HG02973 (cell line): ENCODE measurements around the gene ITPA.

ENCODE experiments used
- ATAC-seq: cut with Tn5 transposase; IDR thresholded peaks from one replicate; pipeline ENCODE4 v1.9.1; 2021; ENCODE audit warnings: moderate library complexity; ENCODE audit not compliant: unreplicated experiment

The ITPA gene

DNA sequence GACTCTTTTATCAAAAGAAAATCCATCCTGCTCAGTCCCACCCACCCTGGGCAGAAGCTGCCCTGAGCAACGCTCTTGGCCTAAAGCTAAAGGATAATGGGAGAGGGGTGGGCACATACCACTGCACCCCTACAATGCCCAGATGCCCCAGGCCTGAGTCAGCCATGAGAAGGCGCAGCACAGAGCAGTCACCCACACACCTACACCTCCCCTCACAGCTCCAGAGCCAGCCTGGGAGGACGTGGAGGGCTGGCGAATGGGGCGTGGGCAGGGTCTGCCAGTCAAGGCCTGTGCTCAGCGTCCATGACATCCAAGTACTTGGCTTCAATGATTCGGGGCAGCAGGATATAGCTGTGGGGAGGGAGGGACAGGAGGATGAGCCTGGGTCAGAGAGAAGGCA, 18.2 kb downstream of the ITPA start:
- no peak for ATAC-seq

DNA sequence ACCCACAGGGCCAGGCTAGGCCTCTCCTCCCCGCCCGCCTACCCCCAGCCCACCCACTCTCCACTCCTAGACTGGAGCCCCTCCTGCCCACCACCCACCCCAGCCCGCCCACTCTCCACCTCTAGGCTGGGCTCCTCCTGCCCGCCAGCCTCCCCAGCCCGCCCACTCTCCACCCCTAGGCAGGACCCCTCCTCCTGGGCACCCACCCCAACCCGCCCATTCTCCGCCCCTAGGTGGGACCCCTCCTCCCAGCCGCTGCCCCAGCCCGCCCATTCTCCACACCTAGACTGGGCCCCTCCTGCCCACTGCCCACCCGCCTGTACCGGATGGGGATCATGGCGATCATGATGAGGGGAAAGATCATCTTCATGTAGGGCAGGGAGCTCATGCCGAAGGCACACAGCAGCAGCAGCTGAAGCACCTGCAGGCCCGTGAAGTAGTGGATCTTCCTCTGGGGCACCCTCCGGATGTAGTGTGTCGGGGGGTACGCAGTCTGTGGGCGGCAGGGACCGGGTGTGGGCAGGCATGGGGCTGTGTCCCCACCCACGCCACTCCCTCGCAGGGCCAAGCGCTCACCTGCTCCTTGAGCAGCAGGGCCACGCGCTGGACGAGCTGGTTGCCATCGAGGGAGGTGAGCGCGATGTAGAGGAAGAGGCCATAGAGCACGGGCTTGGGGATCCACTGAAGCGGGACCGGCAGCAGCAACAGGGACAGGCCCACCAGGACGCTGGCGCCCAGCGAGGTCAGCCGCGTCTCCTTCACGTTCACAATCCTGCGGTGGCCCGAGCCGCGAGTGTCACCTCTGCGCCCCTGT, 18.8 kb downstream of the ITPA start:
- ATAC-seq: no peak

DNA sequence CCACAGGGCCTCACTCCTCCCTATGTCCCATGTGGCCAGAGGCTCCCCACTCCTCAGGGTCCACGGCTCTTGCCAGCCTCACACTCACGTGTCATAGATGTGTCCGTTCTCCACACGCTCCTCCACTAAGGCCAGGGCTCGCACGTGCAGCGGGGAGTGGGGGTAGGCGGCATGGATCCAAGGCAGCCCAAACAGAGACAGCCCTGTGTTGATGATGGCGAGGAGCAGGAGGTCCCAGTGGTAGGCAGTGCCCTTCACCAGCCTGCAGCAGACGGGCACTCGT, 19.4 kb downstream of the ITPA start:
- no peak for ATAC-seq

DNA sequence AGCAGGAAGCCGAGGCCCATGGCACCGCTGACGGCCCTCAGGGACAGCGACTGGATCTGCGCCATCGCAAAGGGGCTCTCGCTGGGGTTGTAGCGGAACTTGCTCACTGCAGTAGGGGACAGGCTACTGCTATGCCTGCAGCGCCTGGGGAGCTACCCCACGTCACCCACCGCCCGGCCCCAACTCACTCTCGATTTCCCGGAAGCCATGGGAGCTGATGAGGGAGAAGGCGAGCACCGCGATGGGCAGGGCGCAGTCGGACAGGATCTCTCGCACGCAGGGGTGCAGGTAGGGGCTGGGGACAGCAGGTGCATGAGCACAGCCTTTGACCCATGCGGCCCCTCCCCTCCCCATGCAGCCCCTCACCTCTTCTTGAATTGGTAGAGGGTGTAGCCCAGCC, 19.9 kb downstream of the ITPA start:
- ATAC-seq: no peak

DNA sequence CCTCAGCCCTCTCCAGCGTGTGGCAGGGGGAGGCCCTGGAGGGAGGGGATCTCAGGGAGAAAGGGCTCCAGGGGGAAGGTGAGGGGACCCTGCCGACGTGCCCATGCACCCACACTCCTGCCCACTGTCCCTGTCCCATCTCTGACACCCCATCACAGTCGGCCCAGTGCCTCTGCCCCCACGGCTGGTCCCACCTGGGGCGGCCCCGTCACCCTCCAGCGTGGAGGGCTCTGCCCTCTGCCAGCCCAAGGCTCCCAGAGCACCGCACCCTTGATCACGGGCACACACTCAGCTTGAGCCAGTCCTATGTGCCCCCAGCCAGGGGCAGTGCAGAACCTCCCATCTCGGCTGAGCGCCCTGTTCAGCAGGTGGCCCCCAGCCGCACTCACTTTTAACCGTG, 20.5 kb downstream of the ITPA start:
- ATAC-seq: no peak

DNA sequence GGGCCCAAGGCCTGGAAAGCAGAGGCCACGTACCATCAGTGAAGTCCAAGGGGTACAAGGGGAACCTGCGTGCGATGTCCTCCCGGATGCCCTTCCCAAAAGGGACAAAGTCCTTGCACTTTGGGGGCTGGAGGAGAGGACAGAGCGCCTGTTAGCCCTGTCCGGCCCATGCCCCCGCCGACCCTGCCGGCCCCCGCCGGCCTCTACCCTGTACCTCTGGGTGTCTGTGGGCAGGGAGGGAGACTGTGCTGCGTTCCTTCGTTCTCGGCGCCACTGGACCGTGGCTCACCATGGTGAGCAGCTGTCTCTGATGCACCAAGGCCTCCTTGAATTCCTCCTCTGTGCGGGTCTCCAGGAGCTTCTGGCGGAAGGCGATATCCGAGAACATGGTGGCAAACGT, 21.8 kb downstream of the ITPA start:
- ATAC-seq: no peak

DNA sequence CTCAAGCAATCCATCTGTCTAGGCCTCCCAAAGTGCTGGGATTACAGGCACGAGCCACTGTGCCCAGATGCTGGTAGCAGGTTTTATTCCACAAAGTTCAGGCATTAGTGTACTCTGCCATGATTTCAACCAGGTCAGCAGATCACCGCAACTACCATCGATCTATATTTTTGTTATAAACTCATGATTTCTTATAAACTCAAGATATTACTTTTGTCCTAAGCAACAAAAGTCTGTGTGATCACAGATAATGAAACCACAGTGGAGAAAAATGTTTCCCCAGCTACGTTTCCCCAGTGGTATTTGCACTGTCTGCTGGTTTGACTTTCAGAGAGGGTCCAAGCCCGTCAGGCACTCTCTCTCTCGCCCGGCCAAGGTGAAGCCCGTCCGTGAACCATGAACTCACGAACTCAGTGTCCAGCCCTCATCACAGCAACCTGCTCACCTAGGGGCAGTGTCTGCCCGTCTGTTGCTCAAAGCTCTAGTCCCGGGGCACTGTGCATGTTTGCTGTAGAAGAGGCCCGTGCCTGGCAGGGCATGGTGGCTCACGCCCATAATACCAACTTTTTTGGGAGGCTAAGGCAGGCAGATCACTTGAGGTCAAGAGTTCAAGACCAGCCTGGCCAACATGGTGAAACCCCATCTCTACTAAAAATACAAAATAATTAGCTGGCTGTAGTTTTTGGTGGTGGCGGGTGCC, 22.7 kb downstream of the ITPA start:
- ATAC-seq: no peak

DNA sequence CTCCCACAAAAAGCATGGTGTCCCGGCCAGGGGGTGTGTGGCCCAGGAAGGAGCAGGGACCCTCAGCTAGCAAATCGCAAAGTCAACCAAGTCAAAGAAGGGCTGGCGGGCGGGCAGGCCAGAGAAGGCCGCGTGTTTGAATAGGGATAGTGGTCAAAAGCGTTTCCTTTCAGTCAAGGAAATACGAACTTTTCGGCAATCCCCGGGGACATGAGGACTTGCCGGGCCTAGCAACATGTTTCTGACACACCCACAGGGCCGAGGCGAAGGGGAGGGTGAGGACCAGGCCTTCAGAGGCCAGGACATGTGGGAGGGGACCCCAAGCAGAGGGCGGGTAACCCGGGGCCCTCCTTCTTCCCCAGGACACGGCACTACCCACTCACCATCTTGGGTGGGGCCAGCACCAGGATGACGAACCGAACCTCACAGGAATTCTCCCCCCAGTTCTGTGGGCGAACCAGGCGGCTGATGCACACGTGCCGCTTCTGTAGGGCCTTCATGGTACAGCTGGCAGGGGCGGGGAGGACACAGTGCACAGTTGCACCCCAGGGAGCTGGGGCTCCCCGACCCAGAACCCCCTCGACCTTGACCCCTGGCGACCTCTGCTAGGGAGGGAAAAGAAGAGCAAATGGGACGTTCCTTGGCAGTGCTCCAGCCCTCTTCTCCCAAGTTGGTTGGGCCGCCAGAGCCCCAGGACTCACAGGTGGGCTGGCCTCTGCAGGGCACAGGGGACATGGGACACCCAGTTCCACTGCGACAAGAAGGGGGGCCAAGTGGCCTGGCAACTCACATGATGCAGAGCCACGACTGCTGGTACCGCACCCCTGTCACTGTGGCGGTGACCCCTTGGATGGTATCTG, 24.1 kb downstream of the ITPA start:
- no peak for ATAC-seq

DNA sequence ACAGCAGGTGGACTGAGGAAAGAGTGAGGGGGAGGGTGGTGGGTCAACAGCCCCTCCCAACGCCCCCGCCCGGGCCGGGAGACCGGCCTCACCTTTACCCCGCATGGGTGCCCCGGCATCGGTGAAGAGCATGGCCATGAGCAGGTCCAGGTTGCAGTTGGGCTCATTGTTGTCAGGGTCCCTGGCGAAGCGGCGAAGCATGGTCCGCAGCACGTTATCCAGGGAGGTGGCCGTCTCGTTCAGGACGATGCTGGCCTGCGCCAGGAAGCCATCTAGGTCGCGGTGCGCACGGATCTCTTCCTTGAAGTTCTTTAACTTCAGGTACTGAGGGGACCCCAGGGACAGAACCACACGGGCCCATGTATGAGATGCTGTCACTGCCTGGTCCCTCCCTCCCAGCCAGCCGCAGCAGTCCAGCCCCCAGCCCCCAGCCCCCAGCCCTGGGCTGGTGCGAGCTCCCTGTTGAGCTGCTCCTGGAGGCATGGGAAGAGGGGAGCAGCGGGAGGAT, 24.7 kb downstream of the ITPA start:
- no peak for ATAC-seq

DNA sequence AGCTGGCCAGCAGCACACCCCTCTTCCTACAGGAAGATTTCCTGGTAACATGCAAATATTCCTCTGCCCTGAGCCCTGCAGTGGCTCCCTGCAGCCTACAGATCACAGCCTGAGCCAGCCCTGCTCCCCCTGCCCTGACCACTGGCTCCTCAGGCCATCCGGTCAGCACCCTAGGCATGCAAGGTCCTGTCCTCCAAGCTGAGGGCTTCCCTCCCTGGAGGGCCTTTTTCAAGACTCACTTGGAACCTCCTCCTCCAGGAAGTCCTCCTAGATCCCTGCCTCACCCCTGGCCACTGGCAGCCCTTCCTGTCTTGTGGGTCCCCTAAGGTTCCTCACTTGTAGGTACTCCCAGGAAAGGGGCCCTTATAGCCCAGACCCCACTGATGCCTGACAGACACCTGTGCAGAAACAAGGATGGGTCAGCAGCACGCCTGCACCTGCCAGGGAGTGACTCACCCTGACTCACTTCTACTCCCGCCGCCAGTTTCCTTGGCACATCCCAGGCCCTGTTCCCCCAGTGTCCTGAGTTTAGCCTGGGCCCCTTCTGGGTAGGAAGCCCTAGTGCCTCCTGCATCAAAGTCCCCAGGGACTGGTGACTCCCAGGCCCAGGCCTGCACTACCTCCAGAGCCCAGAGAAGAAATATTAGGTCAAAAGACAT, 26.5 kb downstream of the ITPA start:
- ATAC-seq: no peak

DNA sequence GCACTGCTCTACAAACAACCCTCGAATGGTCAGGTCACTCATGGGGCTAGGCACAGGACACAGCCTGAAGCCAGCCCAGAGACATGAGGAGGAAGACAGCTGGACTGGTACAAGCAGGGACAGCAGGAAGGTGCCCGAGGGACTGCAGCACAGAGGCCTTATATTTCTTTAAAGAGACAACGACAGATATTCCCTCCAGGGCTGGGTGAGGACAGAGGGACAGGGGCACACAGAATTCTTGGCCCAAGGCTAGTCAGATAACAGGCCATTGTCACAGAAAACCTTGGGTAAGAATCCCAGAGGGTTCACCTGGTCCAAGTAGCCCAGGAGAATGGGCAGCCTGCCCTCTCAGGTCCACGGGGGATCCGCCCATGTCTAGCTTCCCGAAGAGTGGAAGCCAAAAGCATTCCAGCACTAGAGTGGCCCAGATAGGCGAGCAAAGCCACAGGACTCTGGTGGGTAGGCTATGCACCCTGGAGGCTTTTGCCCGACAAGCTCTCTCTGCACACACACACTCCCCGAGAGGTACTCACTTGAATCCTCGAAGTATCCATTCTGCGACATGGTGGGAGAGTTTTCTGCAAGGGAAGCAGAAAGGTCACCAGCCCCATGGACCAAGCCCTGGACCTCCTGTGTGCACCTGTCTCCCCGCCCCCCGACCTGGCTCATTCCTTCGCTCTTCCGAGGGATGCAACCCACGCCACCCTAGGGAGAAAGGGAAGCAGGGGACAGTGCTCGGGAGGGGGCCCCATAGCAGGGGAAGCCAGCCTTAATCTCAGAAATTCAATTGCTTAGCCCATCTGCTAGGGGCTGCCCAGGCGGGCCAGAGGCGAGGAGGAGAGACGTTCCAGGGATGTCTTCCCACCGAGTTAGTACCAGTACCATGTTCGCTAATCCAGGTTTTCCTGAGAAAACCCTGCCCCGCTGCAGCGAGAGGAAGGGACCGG, 28.0 kb downstream of the ITPA start:
- no peak for ATAC-seq

DNA sequence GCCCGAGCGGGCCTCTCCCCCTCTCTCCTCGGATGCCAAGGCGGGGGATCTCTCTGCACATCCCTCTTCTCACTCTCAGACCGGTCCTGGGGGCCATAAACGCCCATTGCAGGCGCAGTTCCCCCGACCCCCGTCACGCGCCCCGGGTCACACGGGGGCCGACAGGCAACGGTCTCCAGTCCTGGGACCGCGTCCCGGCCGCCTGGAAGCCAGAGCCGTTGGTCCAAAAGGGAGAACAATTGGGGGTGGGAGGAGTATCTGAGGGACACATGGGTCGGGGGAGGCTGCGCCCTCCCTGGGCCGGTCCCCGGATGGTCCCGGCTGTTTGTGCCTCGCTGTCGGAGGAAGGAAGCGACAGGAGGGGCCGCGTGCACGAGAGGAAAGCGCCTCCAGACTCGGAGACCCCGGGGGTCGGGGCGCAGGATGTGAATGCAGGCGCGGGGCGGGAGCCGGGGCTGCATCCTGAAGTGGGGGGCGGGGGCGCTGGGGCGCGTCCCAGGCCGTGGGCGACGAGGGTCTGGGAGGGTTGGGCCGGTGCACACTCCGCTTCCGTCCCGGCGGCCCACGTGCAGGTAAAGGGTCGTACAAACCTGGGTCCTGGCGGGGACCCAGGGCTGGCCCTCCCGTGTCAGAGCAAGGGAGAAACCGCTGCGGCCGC, 28.8 kb downstream of the ITPA start:
- no peak for ATAC-seq

DNA sequence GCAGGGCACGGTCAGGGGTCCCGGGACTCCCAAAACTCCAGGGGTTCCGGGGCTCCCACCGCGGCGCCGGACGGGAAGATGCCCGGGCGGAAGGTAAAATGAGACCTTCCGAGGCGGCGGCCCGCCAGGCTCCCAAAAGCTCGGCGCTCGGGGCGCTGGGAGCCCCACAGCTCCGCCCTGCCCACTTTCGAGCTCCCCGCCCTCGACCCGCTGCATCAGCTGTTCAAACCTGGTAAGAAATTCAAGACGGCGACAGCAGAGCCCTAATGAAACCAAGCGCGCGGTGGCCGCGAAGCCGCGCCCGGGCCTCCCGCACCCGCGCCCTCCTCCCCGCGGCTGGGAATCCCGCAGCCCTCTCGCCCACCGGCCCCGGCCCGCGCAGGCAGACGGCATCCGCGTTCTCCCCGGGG, 29.3 kb downstream of the ITPA start:
- no peak for ATAC-seq

DNA sequence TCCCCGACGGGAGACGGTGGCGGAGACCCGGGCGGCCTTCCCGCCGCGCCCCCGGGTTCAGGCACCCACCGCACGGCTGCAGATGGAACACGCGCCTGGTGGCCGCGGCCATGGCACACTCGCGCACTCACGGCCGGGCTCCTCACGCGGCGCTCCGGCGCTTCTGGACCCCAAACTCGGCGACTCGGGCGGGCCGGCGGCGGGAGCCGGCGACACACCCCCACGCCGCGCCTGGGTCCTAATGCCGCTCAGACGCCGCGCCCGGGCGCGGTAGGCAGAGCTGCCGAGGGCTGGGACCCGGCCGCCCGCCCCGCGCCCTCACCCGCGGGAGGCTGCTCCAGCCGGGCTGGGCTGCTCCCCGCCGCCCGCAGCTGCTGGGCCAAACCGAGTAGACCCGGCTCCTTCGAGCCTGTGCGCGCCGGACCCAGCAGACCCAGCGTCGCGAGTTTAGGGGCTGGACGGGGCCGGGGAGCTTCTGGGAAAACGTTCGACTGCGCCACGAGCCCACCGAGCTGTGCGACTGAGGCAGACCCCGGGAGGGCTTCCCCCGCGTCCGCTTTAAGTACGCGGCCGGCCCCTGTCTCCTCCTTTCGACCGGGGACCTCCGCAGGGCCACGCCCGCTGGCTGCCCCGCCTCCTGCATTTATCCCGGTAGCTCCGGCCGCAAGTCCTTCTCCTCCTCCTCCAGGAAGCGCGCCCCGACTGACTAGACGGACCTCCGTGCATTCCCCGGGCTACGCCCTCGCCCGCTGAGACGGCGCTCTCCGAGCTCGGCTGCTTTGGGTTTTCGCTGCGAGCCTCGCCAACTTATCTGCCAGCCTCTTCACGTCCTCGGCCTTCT, 29.9 kb downstream of the ITPA start, which contains the start of gene SLC4A11:
Gene SLC4A11, minus strand, starts transcription at position 165 of the 841 bp plus-strand sequence. Its CDS starts 53 bp downstream, at position 112.
- no peak for ATAC-seq

DNA sequence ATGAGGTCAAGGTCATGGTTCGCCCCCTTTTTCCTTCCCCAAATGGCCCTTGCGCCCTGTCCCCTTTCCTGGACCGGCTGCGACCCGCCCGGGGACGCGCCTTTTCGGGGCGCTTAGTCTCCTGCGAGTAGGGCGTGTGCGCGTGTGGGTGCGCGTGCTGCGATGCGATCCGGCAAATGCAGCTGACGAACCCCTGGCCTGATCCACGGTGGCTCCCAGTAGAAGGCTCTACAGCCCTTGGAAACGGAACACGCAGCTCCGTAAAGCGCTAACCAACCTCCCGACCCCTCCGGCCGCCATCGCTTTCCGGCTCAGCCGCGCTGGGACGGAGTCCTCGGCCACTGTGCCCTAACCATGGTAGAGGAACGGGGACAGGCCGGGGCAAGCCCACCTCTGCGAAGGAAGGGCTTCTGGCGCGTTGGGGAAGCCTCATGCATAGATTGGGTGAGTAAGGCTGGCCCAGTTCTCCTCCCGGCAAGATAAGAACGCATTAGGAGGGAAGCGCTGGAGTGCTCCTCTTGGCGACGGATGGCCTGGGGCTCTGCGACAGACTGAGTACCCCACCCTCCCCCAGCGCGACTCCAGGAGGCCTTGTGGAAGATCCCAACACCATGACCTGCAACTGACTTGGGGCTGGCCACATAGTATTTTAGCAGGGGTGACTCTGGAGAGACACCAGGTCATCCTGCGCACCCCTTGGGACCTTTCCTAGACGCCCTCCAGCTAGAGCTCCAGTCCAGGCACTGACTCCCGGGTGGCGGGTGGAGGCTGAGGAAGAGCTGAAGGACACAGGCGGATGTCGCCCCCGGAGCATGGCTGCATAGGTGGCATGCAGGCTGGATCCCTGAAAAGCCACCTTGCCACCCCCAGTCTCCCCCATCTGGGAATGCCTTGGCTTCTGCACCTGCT, 30.8 kb downstream of the ITPA start:
- ATAC-seq: no peak

DNA sequence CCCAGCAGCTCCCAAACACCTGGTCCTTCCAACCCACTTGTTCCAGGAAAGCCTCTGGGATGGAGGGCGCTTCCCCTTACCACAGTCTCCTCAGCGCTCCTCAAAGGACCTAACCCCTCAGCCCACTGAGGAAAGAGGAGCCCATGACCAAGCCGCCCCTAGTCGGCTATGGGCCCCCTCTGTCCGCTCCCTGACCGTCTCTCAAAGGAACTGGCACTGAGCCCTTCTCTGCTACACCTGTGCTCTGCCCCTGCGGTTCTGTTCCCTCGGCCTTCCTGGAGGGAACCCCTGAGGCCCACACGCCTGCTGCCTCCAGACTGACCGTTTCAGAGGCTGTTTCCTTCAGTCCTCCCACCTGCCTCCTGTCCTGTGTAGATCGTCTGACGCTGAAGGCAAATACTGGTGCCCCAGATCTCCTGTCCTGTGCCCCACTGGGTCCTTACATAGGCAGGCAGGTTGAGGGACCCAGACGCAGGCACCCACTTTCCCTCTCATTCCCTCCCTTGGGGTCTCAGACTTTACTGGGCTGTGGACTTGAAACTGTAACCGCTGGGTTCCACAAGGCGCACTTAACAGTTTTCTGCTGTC, 31.6 kb downstream of the ITPA start:
- ATAC-seq: no peak

DNA sequence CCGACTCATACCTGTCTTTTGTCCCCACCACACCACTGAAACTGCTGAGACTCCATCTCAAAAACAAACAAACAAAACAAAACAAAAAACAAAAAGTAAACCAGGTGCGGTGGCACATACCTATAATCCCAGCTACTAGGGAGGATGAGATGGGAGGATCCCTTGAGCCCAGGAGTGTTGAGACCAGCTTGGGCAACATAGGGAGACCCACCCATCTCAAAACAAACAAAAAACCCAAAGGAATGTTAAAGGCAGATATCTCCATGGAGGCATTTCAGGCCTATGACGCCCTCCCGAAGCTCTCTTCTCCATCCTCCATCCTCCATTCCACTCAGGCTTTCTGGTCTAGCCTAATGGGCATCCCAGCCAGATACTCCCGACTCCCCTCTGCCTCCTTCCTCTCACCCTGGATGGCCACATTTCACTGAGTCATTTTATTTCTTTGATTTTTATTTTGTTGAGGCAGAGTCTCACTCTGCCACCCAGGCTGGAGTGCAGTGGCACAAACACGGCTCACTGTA, 32.9 kb downstream of the ITPA start:
- ATAC-seq: no peak
